Breast epithelium (tissue), 3 donors: ENCODE measurements around the gene ATP5ME.

Experiments
- CTCF ChIP-seq, 3 donors: fragments of 450-650 bp; IDR thresholded peaks; one replicate each; pipeline ENCODE4 v1.5.1; 2016 to 2017; ENCODE audit warnings: antibody characterized with exemption in 3 of 3, mild to moderate bottlenecking in 3 of 3, moderate library complexity in 3 of 3
- POLR2A ChIP-seq: fragments of 450-650 bp; IDR thresholded peaks from one replicate; pipeline ENCODE4 v1.6.1; 2016; ENCODE audit warnings: antibody characterized with exemption, mild to moderate bottlenecking, moderate library complexity
- POLR2AphosphoS5 ChIP-seq, 3 donors: sonication (generic); formaldehyde crosslinking; IDR thresholded peaks; one replicate each; pipeline ENCODE4 v1.6.1; 2017; ENCODE audit warnings: antibody characterized with exemption in 3 of 3

DNA sequence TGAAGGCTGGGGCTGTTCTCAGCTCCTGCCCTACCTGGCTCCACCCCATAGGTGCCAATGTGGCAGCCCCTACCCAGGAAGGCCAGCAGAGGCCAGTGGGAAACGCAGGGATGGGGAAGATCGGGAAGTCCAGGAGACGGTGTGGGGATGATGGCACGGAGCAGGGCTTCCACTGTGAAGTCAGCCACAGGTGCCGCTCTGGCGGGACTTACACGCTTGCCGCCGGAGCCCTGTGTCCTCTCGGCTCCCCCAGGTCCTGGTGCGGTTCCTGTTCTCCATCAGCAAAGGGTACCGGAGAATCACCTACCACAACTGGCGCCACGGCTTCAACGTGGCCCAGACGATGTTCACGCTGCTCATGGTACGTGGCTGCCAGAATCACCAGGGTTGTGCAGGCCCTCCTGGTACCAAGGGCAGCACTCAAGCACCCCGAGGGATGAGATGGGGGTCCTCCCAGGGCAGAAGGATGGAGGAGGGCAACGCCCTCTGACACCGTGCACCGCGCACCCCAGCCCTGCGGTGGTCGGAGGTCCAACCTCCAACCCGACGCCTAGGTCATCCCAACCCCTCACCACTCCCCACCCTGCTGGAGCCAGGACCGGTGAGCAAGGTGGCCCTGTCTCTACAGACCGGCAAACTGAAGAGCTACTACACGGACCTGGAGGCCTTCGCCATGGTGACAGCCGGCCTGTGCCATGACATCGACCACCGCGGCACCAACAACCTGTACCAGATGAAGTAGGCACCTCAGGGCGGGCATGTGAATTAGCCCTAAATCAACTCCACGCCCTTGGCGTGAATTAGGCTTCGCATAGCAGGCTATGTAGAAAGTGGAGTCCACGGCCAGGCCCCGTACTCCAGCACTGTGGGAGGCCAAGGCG is 12.0 kb downstream of the ATP5ME start:
- no peak for TF ChIP-seq CTCF (IDR thresholded peaks at IDR 0.05)
- TF ChIP-seq POLR2A: no peak
- TF ChIP-seq POLR2AphosphoS5 (IDR thresholded peaks at IDR 0.05): no peak
